Activated naive CD8-positive, alpha-beta T cell treated with anti-CD3 and anti-CD28 coated beads, Interleukin-2, amount 50 U/mL, for 16 hours (primary cell): ENCODE data around the gene RCCD1.
A peak's percentile ranks its signal among the peaks of the same experiment; 100 is the strongest.

ENCODE experiments used
- DNase-seq: peaks from one replicate; pipeline ENCODE4 v3.0.0-alpha.2; 2020; ENCODE audit warnings: low read depth, low spot score

The RCCD1 gene

GRCh38 chr15:90962021-90962420 lies 7.3 kb downstream of the RCCD1 start:
- no peak for DNase-seq

DNA sequence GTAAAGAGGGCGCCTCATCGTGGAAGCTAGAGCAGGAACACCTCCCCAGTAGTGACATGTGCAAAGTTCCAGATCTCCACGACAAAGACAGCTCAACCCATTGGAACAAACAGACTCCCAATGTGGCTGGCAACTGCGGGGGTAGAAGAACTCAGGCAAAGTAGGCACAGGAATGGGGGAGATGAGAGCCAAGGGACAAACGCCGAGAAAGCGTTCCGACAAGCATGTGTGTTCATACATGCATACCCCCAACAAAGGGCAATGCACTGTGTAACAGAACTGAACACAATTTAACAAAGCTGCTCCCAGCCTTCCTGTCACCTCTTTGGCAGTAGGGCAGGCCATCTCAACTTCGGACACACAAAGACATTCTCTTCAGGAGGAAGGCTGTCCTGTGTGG lies 11.6 kb downstream of the RCCD1 start:
- DNase-seq = no peak

DNA sequence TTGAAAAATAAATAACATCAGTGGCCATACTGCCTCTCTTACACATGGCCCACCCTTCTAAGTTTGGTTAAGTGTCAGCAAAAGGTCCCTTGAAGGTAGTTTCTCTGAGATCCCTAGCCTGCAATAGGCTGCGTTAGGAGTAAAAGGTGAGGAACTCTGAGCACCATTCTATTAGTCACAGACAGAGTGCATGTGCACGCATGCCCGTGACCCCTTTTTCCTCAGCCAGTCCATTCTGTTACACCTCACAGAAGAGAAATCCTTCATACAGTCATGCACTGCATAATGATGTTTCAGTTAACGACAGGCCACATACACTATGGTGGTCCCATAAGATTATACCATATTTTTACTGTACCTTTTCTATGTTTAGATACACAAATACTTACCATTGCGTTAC lies 12.5 kb downstream of the RCCD1 start:
- no peak for DNase-seq

GRCh38 chr15:90968434-90968833 lies 13.8 kb downstream of the RCCD1 start:
- DNase-seq = no peak

DNA sequence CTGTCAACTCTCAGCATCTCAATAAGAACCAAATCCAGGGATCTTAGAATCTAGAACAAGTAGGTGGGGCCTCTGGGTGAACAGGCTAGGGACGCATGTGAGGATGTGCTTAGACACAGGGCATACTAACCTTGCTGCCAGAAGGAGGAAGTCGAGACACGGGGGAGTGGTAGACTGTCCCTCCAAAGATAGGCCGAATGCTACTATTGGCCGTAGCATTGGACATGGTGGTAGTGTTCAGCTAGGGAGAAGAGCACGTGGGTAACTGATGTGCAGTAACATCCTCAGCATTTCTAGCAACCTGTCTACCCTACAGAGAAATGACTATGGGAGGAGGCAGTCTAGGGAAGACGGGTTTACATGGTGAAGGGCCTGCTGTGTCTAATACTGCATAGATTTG lies 15.6 kb downstream of the RCCD1 start:
- no peak for DNase-seq

GRCh38 chr15:90972133-90972532 lies 17.4 kb downstream of the RCCD1 start:
- DNase-seq = no peak

- no peak for DNase-seq
Observed at GRCh38 chr15:90974216-90974615, 19.5 kb downstream of the RCCD1 start.

DNA sequence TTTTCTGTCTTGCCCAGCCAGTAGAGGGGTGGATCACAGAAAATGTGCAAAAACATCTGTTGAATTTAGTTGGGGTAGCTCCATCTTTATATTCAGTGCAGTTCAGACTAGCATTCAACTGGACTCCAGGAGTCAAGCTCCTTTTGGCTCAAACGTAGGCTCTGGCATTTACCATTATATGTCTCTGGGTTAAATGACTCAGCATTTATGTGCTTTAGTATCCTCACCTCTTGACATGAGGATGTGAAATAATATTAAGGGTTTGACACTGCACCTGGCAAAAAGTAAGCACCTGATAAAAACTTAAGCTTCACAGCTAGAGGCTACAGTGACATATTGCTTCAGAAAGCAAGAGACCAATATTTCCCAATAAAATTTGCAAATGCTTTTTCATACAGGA lies 24.9 kb downstream of the RCCD1 start:
- DNase-seq = no peak

GRCh38 chr15:90981681-90982080 lies 27.0 kb downstream of the RCCD1 start:
- no peak for DNase-seq

- DNase-seq = no peak
Observed at GRCh38 chr15:90982135-90982534, 27.5 kb downstream of the RCCD1 start.

DNA sequence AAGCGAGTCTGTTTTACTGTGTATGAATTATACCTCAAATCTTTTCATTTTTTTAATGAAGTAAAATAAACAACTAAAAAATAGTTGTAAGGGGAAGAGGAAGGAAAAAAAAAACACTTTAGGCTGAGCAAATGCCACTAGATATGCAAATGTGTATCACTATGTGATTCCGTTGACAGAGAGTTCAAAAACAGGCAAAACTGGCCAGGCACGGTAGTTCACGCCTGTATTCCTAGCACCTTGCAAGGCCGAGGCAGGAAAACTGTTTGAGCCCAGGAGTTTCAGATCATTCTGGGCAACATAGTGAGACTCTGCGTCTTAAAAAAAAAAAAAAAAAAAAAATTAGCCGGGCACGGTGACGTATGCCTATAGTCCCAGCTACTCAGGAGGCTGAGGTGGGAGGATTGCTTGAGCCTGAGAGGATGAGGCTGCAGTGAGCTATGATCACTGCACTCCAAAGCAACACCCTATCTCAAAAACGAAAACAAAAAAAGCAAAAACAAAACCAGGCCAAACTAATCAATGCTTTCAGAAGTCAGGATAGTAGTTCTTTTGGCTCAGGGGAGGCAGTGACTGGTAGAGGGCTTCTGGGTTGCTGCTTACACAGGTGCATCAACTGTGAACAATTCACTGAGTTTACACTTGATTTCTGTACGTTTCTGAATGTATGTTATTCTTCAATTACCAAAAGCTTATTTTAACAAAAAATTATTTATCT lies 32.3 kb downstream of the RCCD1 start:
- DNase-seq = no peak

DNA sequence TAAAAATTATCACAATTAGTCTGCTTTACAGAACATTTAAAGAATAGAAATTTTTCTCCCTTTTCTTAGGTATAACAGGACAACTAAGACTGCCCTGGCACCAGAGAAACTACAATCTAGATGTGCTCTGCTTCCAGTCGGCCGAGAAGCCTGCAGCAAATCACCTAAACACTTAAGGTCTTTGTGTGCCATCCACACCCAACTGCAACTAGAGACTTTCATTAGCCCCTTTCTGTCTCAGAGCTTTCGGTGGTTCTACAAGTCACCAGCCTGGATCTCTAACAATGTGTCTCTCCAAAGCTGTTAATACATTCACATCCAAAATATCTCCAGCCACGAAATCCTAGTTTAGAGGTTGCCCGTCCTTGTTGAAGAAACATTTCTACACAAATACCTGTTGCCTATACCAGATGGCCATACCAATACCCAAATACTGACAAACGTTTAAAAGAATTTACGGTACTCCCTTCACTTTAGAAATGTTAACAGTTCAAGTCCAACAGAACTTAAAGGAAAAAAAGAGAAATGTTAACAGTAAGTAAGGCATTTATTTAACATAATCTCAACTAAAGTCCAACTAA lies 33.0 kb downstream of the RCCD1 start:
- DNase-seq = no peak

GRCh38 chr15:90988296-90988695 lies 33.6 kb downstream of the RCCD1 start:
- DNase-seq = no peak

- no peak for DNase-seq
Observed at GRCh38 chr15:90989040-90989768, 34.5 kb downstream of the RCCD1 start.

- no peak for DNase-seq
Observed at GRCh38 chr15:90990446-90990845, 35.8 kb downstream of the RCCD1 start.

DNA sequence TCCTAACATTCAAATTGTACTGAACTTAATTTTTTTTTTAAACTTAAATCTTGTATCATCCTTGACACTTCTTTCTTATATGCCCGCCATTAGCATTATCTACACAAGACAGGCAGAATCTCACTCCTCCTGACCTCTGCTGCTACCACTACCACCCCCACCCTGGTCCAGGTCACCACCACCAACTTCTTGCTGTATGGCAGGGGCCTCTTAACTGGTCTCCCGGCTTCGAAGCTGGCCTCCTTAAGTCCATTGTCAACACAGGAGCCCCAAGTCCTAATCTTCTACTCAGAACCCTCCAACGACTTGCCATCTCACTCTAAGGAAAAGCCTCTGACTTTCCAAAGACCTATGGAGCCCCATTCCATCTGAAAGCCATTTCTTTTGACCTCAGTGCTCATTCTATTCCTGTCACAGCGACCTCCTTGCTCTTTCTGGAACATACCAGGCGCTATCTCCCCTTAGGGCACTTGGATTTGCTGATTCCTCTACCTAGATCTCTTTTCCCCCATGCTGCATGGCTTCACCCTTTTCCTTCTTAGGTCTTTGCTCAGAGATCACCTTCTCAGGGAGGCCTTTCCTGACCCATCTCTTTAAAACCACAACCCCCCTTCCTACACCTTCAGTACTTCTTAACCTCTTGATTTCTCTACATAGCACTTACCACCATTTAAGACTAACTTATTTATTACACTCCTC lies 37.1 kb downstream of the RCCD1 start:
- no peak for DNase-seq

- DNase-seq = no peak
Observed at GRCh38 chr15:90994059-90994416, 39.4 kb downstream of the RCCD1 start.

GRCh38 chr15:90994417-90995311 lies 40.0 kb downstream of the RCCD1 start, which contains the start of gene PRC1:
Gene PRC1, minus strand, starts transcription at chr15:90994535. Its CDS starts 118 bp downstream, at chr15:90994417.
- DNase-seq = peak; percentile 93

- DNase-seq = no peak
Observed at GRCh38 chr15:90998737-90999136, 44.1 kb downstream of the RCCD1 start.

- DNase-seq = no peak
Observed at GRCh38 chr15:91001209-91001608, 46.5 kb downstream of the RCCD1 start.

- no peak for DNase-seq
Observed at GRCh38 chr15:91007266-91007665, 52.6 kb downstream of the RCCD1 start.
